ENCODE results near the gene ICAM4. TPM values are rescaled to one million over a fixed set of nuclear protein-coding genes. Genes with fewer than 3 reads are reported as not detected.
A peak's percentile ranks its signal among the peaks of the same experiment; 100 is the strongest.

The ICAM4 gene
- polyA plus RNA-seq, 1 donor from 2014 or later: not detected

DNA sequence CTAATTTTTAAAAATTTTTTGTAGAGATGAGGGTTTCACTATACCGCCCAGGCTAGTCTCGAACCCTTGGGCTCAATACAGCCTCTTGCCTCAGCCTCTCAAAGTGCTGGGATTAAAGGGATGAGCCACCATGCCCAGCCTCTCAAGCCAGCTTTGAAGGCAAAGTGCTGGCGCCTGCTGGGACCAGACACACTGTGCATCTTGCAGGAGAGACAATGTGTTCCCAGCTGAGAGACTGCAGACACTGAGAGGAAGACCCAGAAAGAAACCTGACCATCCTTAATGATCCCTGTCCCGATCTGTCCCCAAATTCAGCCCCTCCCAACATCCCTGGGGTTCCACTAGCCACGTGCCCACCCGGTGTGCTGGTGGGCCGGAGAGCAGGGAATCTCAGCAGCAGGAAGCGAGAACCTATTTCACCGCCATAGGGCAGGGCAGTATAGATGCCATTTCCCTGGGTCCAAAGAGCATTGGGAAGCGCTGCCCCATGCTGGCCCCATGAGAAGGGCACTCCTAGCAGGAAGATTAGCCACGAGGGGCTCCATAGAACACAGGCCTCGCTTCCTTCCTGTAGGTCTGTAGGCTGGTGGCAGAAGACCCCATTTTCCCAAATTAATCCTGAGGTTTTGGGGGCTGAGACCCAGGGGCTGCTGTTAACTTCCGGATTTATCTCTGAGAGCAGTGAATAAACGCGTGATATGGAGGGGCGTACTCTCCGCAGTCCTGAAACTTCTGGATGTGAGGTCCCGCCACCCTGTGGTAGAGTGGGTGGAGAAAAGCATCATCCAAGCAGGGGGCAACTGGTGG is 45.6 kb downstream of the ICAM4 start:
- H3K79me2 ChIP-seq (replicated peaks; ENCODE audit: insufficient read depth, low read length): peaks cover 22% of the 10 kb centered on the region
- H3K27me3 ChIP-seq (ENCODE audit: insufficient read depth, low read depth, low read length): no peaks in the 10 kb centered on the region
- H4K20me1 ChIP-seq (ENCODE audit: insufficient read depth): no peaks in the 10 kb centered on the region
- no peaks in the 10 kb centered on the region for H3K9me3 ChIP-seq (ENCODE audit: low read length)
- peak overlapping the region; percentile 31 for H2AFZ ChIP-seq (ENCODE audit: low read depth, low read length)
- no peaks in the 10 kb centered on the region for H3K36me3 ChIP-seq (ENCODE audit: insufficient read depth, low read length)
- no peaks in the 10 kb centered on the region for H3K9me2 ChIP-seq (ENCODE audit: insufficient read depth, low read length)
- H3K4me3 ChIP-seq (ENCODE audit: low read length): peak overlapping the region; percentile 91
- H3K4me2 ChIP-seq (ENCODE audit: low read length): peak overlapping the region; percentile 88
- peak overlapping the region; percentile 98 for H3K27ac ChIP-seq (ENCODE audit: low read length)
- H3K9ac ChIP-seq (ENCODE audit: low read length): peak overlapping the region; percentile 92
- H3F3A ChIP-seq (ENCODE audit: insufficient read depth, low read length, poor library complexity, severe bottlenecking): no peaks in the 10 kb centered on the region
- TF ChIP-seq, protein P1, sequence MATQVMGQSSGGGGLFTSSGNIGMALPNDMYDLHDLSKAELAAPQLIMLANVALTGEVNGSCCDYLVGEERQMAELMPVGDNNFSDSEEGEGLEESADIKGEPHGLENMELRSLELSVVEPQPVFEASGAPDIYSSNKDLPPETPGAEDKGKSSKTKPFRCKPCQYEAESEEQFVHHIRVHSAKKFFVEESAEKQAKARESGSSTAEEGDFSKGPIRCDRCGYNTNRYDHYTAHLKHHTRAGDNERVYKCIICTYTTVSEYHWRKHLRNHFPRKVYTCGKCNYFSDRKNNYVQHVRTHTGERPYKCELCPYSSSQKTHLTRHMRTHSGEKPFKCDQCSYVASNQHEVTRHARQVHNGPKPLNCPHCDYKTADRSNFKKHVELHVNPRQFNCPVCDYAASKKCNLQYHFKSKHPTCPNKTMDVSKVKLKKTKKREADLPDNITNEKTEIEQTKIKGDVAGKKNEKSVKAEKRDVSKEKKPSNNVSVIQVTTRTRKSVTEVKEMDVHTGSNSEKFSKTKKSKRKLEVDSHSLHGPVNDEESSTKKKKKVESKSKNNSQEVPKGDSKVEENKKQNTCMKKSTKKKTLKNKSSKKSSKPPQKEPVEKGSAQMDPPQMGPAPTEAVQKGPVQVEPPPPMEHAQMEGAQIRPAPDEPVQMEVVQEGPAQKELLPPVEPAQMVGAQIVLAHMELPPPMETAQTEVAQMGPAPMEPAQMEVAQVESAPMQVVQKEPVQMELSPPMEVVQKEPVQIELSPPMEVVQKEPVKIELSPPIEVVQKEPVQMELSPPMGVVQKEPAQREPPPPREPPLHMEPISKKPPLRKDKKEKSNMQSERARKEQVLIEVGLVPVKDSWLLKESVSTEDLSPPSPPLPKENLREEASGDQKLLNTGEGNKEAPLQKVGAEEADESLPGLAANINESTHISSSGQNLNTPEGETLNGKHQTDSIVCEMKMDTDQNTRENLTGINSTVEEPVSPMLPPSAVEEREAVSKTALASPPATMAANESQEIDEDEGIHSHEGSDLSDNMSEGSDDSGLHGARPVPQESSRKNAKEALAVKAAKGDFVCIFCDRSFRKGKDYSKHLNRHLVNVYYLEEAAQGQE (IDR thresholded peaks at IDR 0.05; ENCODE audit: borderline replicate concordance): no peak
- TF ChIP-seq RAD21 (conservative IDR thresholded peaks at IDR 0.05): no peak
- TF ChIP-seq, protein P2, sequence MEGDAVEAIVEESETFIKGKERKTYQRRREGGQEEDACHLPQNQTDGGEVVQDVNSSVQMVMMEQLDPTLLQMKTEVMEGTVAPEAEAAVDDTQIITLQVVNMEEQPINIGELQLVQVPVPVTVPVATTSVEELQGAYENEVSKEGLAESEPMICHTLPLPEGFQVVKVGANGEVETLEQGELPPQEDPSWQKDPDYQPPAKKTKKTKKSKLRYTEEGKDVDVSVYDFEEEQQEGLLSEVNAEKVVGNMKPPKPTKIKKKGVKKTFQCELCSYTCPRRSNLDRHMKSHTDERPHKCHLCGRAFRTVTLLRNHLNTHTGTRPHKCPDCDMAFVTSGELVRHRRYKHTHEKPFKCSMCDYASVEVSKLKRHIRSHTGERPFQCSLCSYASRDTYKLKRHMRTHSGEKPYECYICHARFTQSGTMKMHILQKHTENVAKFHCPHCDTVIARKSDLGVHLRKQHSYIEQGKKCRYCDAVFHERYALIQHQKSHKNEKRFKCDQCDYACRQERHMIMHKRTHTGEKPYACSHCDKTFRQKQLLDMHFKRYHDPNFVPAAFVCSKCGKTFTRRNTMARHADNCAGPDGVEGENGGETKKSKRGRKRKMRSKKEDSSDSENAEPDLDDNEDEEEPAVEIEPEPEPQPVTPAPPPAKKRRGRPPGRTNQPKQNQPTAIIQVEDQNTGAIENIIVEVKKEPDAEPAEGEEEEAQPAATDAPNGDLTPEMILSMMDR (IDR thresholded peaks at IDR 0.05; ENCODE audit: poor library complexity, severe bottlenecking): no peak
- TF ChIP-seq POLR2AphosphoS5 (IDR thresholded peaks at IDR 0.05): no peak
- no peak for TF ChIP-seq MXI1 (conservative IDR thresholded peaks at IDR 0.05; ENCODE audit: poor library complexity, severe bottlenecking)
- no peak for TF ChIP-seq TAF1 (IDR thresholded peaks at IDR 0.05; ENCODE audit: low read depth)
- TF ChIP-seq EP300 (conservative IDR thresholded peaks at IDR 0.05; ENCODE audit: poor library complexity, severe bottlenecking): no peak
- no peak for TF ChIP-seq EZH2 (IDR thresholded peaks at IDR 0.05; ENCODE audit: borderline replicate concordance, insufficient read depth, low read length, poor library complexity, severe bottlenecking)
- TF ChIP-seq SMC3 (conservative IDR thresholded peaks at IDR 0.05; ENCODE audit: poor library complexity): no peak

DNA sequence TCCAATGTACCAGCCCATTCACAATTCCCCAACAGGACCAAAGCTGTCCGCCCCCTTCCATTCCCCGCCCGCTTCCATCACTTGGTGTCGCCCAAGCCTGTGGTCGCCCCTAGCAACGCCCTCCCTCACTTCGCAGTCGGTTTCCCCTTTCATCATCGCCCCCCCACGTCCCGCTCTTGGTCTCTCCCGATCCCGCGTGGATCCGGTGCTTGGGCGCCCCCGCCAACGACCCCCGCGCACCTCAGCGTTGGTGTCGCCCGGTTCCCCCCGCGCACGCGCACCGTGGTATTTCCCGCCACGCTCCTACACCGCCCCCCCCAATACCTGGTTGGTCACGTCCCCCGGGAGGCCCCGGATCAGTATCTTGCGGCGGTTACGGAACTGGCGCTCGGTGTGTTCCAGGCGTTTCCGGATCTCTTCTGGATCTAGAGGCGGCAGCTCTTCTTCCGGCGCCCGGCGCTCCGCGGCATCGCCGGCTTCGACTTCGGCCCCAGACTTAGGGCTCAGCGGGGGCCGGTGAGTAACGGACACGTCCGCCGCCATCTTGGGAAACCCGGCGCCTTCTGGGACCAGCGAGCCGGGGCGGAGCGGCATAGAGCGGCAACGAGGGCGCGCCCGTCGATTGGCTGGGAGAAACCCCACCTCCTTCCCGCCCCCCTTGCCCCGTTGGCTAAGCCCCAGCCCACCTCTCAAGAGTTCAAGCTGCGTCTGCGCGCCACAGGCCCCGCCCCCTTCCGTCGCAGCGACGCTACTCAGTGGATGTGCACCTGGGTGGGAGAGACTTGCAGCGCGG is 46.4 kb downstream of the ICAM4 start, which contains the start of gene RAVER1:
Gene RAVER1, minus strand, starts transcription at position 565 of the 793 bp plus-strand sequence. Its CDS starts 22 bp downstream, at position 543.
- H2AFZ ChIP-seq (ENCODE audit: low read depth, low read length): peak within 1 kb of the TSS; percentile 83
- peak within 1 kb of the TSS; percentile 88 for H3K4me2 ChIP-seq (ENCODE audit: low read length)
- peak within 1 kb of the TSS; percentile 92 for H3K9ac ChIP-seq (ENCODE audit: low read length)
- peak within 1 kb of the TSS; percentile 98 for H3K27ac ChIP-seq (ENCODE audit: low read length)
- no peaks in the 10 kb centered on the region for H3K27me3 ChIP-seq (ENCODE audit: insufficient read depth, low read depth, low read length)
- H3K9me2 ChIP-seq (ENCODE audit: insufficient read depth, low read length): no peaks in the 10 kb centered on the region
- H3K9me3 ChIP-seq (ENCODE audit: low read length): no peaks in the 10 kb centered on the region
- TF ChIP-seq RAD21 (conservative IDR thresholded peaks at IDR 0.05) (peak; percentile 46), EP300 (conservative IDR thresholded peaks at IDR 0.05; ENCODE audit: poor library complexity, severe bottlenecking) (peak; percentile 72), POLR2AphosphoS5 (IDR thresholded peaks at IDR 0.05) (peak; percentile 92), SMC3 (conservative IDR thresholded peaks at IDR 0.05; ENCODE audit: poor library complexity) (peak; percentile 64), MXI1 (conservative IDR thresholded peaks at IDR 0.05; ENCODE audit: poor library complexity, severe bottlenecking) (peak; percentile 89), TAF1 (IDR thresholded peaks at IDR 0.05; ENCODE audit: low read depth) (peak; percentile 94), EZH2 (IDR thresholded peaks at IDR 0.05; ENCODE audit: borderline replicate concordance, insufficient read depth, low read length, poor library complexity, severe bottlenecking) (no peak)
- TF ChIP-seq, protein P1 (IDR thresholded peaks at IDR 0.05; ENCODE audit: borderline replicate concordance): peak; percentile 87
- TF ChIP-seq, protein P2 (IDR thresholded peaks at IDR 0.05; ENCODE audit: poor library complexity, severe bottlenecking): peak; percentile 56
- no peaks in the 10 kb centered on the region for H4K20me1 ChIP-seq (ENCODE audit: insufficient read depth)
- peak within 1 kb of the TSS; percentile 91 for H3K4me3 ChIP-seq (ENCODE audit: low read length)
- peaks cover 22% of the 10 kb centered on the region for H3K79me2 ChIP-seq (replicated peaks; ENCODE audit: insufficient read depth, low read length)
- no peaks in the 10 kb centered on the region for H3F3A ChIP-seq (ENCODE audit: insufficient read depth, low read length, poor library complexity, severe bottlenecking)
- H3K36me3 ChIP-seq (ENCODE audit: insufficient read depth, low read length): no peaks in the 10 kb centered on the region

Data from neural cell (in vitro differentiated cells).